Hepatocyte (in vitro differentiated cells): ENCODE results near the gene RPAP2.

ENCODE experiments used
- CTCF ChIP-seq: fragments of 200-600 bp; sonication (generic); IDR thresholded peaks from 2 replicates; pipeline ENCODE4 v1.5.1; 2016; ENCODE audit warnings: antibody characterized with exemption, mild to moderate bottlenecking; ENCODE audit not compliant: poor library complexity
- EZH2 ChIP-seq: fragments of 200-600 bp; sonication (generic); IDR thresholded peaks from 2 replicates; pipeline ENCODE4 v1.6.1; 2016; ENCODE audit warnings: antibody characterized with exemption, mild to moderate bottlenecking, borderline replicate concordance

GRCh38 chr1:92274939-92275338, 23.9 kb upstream of the RPAP2 start:
- TF ChIP-seq EZH2 (no peak), CTCF (no peak)
